Measurements from ENCODE around the gene INO80. TPM values are rescaled to one million over a fixed set of nuclear protein-coding genes. Genes with fewer than 3 reads are reported as not detected.

Gene INO80
- polyA plus RNA-seq, 1 donor = 27.6 TPM

GRCh38 chr15:40930430-40931299 is 185.4 kb downstream of the INO80 start:
- DNase-seq = no peak

GRCh38 chr15:40929660-40930429 is 186.2 kb downstream of the INO80 start:
- no peak for DNase-seq

Other genes starting within 250 kb of the INO80 start
- 1.7 TPM for gene RHOV, start 242.0 kb downstream of the INO80 start, polyA plus RNA-seq (ENCODE audit: insufficient read length)
- 16.5 TPM for gene VPS18, start 221.8 kb downstream of the INO80 start, polyA plus RNA-seq (ENCODE audit: insufficient read length)
- 5.1 TPM for gene DLL4, start 186.9 kb downstream of the INO80 start, polyA plus RNA-seq (ENCODE audit: insufficient read length)
- 2.4 TPM for gene CHAC1, start 162.8 kb downstream of the INO80 start, polyA plus RNA-seq (ENCODE audit: insufficient read length)
- 0.07 TPM for gene EXD1, start 114.5 kb upstream of the INO80 start, polyA plus RNA-seq (ENCODE audit: insufficient read length)
- gene CHP1, start 115.0 kb upstream of the INO80 start, polyA plus RNA-seq (ENCODE audit: insufficient read length) = 66.7 TPM
- 12.5 TPM for gene OIP5, start 216.3 kb upstream of the INO80 start, polyA plus RNA-seq (ENCODE audit: insufficient read length)
- 148 TPM for gene NUSAP1, start 216.6 kb upstream of the INO80 start, polyA plus RNA-seq (ENCODE audit: insufficient read length)

Data from left kidney (tissue), 2 donors.